Activated CD4-positive, alpha-beta memory T cell treated with anti-CD3 and anti-CD28 coated beads, Interleukin-2, amount 10 ng/mL, durations not matched to agents 7 days and 5 days (primary cell): ENCODE results near the gene SPECC1L. TPM values are rescaled to one million over a fixed set of nuclear protein-coding genes. Genes with fewer than 3 reads are reported as not detected.

Source experiments
- CTCF ChIA-PET: fragments of 350-600 bp; sonication (Branson Sonifier 250); formaldehyde crosslinking; loops from one replicate; lab custom pipeline; 2021; ENCODE audit warnings: antibody characterized with exemption, inconsistent platforms; lab: Charles Lee
- POLR2A ChIA-PET: fragments of 350-600 bp; sonication (Branson Sonifier 250); formaldehyde crosslinking; loops from one replicate; lab custom pipeline; 2021; ENCODE audit warnings: antibody characterized with exemption; lab: Charles Lee
- DNase-seq: peaks from one replicate; pipeline ENCODE4 v3.0.0-alpha.2; 2020
- H3K27ac Mint-ChIP-seq: one replicate; pipeline ENCODE4 v1.8.0; 2021; ENCODE audit warnings: mild to moderate bottlenecking, mixed read lengths
- H3K27me3 Mint-ChIP-seq: one replicate; pipeline ENCODE4 v1.8.0; 2021; ENCODE audit warnings: mixed read lengths
- H3K36me3 Mint-ChIP-seq: one replicate; pipeline ENCODE4 v1.8.0; 2021; ENCODE audit warnings: low read depth, mixed read lengths
- H3K4me1 Mint-ChIP-seq: one replicate; pipeline ENCODE4 v1.8.0; 2021; ENCODE audit warnings: mixed read lengths
- H3K4me3 Mint-ChIP-seq: one replicate; pipeline ENCODE4 v1.8.0; 2021; ENCODE audit warnings: mild to moderate bottlenecking, mixed read lengths
- H3K9me3 Mint-ChIP-seq: one replicate; pipeline ENCODE4 v1.8.0; 2021; ENCODE audit warnings: mixed read lengths
- total RNA-seq, 2 experiments: library from RNA; stranded (reverse); gene quantifications; one replicate each; pipeline ENCODE4 v1.2.3, GENCODE V29; 2021

The SPECC1L gene
- total RNA-seq, 2 experiments from 2014 or later: 33.2 to 37.9 TPM

DNA sequence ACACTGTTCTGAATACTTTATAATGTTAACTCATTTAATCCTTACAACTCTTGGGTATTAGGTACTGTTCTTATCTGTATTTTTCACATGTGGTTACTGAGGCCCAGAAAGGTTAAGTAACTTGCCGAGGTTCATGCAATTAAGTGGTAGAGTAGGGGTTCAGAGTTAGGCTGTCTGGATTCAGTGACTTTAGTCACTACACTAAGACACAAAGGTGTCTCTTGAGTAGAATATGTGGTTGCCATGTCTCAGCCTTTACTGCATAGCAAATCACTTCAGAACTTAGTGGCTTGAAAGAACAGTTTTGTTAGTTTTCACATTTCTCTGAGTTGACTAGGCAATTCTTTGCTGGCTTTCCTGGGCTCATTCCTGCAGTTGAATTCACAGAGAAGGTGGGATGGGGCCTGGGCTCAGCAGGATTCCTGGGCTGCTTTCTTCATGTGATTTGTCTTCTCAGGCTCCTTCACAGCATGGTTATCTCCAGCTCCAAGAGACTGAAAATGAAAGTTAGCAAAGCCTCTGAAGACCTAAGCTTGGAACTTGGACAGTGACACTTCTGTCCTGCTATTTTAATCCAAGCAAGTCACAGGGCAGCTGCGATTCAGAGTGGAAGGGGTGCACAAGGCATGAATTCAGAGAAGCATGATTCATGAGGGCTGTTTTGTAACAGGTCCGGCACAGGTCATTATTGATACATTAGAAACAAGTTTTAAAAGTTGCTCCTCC is 68.3 kb downstream of the SPECC1L start:
- H3K4me1 Mint-ChIP-seq: peaks cover 17% of the 10 kb centered on the region
- H3K36me3 Mint-ChIP-seq: peaks cover 37% of the 10 kb centered on the region
- H3K27me3 Mint-ChIP-seq: no peaks in the 10 kb centered on the region
- DNase-seq: no peak
- CTCF ChIA-PET: no interaction called here
- H3K27ac Mint-ChIP-seq: no peak overlapping the region
- POLR2A ChIA-PET: no interaction called here
- no peaks in the 10 kb centered on the region for H3K9me3 Mint-ChIP-seq
- no peak overlapping the region for H3K4me3 Mint-ChIP-seq

DNA sequence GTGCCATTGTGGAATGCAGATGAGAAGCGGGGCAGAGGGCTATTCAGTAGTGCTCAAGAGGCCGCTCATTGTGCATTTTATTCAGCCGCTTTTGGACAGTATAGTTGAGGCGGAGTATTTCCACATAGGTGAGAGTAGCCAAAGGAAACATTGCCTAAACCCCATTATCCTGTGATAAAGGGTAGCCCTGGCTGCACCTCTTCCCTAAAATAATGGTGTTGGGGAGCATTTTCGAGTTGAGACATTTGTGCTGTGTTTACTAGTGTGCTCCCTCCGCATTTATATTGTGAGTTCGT is 68.8 kb downstream of the SPECC1L start:
- Mint-ChIP-seq H3K36me3 (peaks cover 36% of the 10 kb centered on the region), H3K9me3 (no peaks in the 10 kb centered on the region), H3K4me3 (no peak overlapping the region), H3K27ac (no peak overlapping the region), H3K4me1 (peaks cover 15% of the 10 kb centered on the region), H3K27me3 (no peaks in the 10 kb centered on the region)
- ChIA-PET POLR2A (no interaction called here), CTCF (no interaction called here)
- no peak for DNase-seq

DNA sequence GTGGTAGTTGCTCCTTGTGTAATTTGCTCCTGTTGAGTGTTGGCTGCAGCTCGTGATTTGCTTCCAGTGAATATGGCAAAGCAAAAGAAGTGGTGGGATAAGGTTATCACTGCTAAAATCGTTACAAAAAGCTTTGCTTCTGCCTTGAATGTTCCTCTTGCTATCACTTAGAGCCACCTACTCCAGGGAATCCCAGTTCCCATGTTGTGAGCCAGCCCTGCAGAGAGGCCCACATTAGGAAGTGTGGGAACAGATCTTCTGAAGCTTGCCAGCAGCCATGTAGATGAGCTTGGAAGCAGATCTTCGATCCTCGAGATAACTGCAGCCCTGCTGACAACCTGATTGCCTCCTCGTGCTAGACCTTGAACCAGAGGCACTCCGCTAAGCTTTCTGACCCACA is 71.0 kb downstream of the SPECC1L start:
- no peak for DNase-seq
- CTCF ChIA-PET: no interaction called here
- no peaks in the 10 kb centered on the region for H3K9me3 Mint-ChIP-seq
- peaks cover 32% of the 10 kb centered on the region for H3K36me3 Mint-ChIP-seq
- peaks cover 4% of the 10 kb centered on the region for H3K4me1 Mint-ChIP-seq
- no peak overlapping the region for H3K27ac Mint-ChIP-seq
- H3K4me3 Mint-ChIP-seq: no peak overlapping the region
- POLR2A ChIA-PET: no interaction called here
- no peaks in the 10 kb centered on the region for H3K27me3 Mint-ChIP-seq

DNA sequence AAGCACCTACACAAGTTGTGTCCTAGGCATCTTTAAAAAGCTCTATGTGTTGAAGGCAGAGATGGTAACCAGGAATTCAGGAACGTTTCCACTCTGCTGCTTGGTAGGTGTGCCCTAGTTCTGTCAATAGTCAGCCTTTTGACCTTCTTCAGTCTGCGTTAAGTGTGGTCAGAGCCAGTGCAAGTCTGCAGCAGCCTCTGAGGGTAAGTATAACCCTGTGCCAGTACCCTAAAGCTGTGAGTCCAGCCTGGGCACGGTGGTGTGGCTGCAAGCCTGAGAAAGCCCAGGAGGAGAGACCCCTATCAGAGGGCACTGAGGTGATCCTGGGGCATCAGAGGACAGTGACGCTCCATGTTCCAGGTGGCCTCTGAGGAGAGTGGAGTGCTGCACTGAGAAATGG is 80.0 kb downstream of the SPECC1L start:
- ChIA-PET CTCF (no interaction called here), POLR2A (no interaction called here)
- Mint-ChIP-seq H3K36me3 (peaks cover 60% of the 10 kb centered on the region), H3K9me3 (peaks cover 4% of the 10 kb centered on the region), H3K27ac (no peak overlapping the region), H3K27me3 (no peaks in the 10 kb centered on the region), H3K4me1 (peaks cover 4% of the 10 kb centered on the region), H3K4me3 (no peak overlapping the region)
- no peak for DNase-seq

DNA sequence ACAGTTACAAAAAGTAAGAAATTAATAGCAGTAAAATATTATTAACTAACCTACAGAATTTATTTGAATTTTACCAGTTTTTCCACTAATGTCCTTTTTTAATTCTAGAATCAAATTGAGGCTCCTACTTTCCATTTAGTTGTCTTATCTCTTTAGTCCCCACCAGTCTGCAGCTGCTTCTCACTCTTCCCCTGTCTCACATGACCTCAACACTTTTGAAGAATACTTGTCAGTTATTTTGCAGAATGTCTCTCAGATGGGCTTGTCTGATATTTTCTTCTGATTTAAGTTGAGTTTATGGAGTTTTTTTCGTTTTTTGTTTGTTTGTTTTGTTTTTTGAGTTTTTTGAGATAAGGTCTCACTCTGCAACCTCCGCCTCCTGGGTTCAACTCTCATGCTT is 82.5 kb downstream of the SPECC1L start:
- CTCF ChIA-PET: interaction anchor here (1.0 kb wide), 1 partner anchor 53 kb away, joined by 3 read pairs; no protein-coding TSS in a partner anchor
- Mint-ChIP-seq H3K4me1 (peaks cover 13% of the 10 kb centered on the region), H3K9me3 (peaks cover 4% of the 10 kb centered on the region), H3K27ac (no peak overlapping the region), H3K36me3 (peaks cover 64% of the 10 kb centered on the region), H3K27me3 (no peaks in the 10 kb centered on the region), H3K4me3 (no peak overlapping the region)
- POLR2A ChIA-PET: no interaction called here
- no peak for DNase-seq

DNA sequence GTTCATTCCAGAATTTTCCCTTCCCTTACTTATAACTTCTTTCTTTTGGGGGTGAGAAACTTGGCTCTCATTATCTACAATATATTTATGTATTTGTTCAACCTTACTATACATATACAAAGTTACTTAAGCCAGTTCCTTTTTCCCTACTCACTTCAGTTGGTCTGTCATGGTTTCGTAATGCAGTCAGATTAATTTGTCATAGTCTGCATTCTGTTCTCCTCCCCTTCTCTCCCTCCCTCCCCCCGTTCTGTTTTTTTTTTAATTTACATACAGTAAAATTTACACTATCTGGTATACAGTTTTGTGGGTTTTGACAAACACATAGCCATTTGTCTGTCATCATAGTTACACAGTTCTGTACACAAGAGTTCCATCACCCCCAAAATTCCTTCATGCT is 84.9 kb downstream of the SPECC1L start:
- H3K36me3 Mint-ChIP-seq: peaks cover 56% of the 10 kb centered on the region
- no peaks in the 10 kb centered on the region for H3K27me3 Mint-ChIP-seq
- CTCF ChIA-PET: no interaction called here
- H3K4me1 Mint-ChIP-seq: peaks cover 24% of the 10 kb centered on the region
- no peak overlapping the region for H3K27ac Mint-ChIP-seq
- no peak for DNase-seq
- H3K9me3 Mint-ChIP-seq: peaks cover 4% of the 10 kb centered on the region
- no peak overlapping the region for H3K4me3 Mint-ChIP-seq
- POLR2A ChIA-PET: no interaction called here

DNA sequence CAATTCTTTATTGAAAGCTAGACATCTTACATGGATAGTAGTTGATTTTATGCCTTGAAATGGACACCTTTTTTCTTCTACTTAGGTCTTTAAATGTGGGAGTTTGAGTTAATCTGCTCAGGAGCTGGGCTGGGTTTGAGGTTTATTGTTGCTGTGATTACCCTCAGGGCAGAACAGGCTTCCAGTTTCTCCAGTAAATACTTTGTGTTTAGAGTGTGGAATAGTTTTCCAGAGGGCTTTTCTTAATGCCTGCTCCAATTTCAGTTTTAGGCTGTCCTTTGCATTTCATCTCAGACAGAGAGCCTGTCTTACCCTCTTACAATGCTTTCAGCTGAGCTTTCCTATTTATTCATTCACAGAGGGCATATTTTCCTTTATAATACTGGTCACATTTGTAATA is 86.9 kb downstream of the SPECC1L start:
- ChIA-PET POLR2A (interaction anchor here (0.8 kb wide), 1 partner anchor 10 kb away, joined by 3 read pairs; no protein-coding TSS in a partner anchor), CTCF (no interaction called here)
- H3K36me3 Mint-ChIP-seq: peaks cover 45% of the 10 kb centered on the region

DNA sequence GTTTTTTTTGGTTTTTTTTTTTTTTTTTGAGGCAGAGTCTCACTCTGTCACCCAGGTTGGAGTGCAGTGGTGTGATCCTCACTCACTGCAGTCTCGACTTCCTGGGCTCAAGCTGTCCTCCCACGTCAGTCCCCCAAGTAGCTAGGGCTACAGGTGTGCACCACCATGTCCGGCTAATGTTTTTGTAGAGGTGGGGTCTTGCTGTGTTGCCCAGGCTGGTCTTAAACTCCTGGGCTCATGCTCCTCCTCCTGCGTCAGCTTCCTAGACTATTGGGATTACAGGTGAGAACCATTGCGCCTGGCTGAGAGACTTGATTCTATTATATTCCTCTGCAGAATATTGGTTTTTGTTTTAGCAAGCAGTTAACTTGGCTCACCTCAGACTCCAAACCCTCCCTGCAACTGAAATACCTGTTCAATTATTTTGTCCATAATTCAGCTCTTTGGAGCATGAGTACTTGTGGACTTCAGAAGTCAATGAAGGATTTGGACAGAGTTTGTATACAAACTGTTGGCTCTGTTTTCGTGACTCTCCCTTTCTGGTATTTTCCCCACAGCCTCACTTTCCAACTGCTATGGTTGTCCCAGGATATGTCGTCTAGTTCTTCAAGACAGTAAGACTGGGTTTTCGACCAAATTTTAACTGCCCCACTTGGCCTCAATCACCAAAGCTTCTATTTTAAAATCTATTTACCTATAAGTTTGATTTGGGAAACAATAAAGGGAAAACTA is 87.6 kb downstream of the SPECC1L start:
- POLR2A ChIA-PET: interaction anchor here (1.2 kb wide), 1 partner anchor 9 kb away, joined by 3 read pairs; no protein-coding TSS in a partner anchor
- H3K4me3 Mint-ChIP-seq: no peak overlapping the region
- peaks cover 24% of the 10 kb centered on the region for H3K4me1 Mint-ChIP-seq
- CTCF ChIA-PET: no interaction called here
- no peak for DNase-seq
- H3K27ac Mint-ChIP-seq: no peak overlapping the region
- H3K9me3 Mint-ChIP-seq: peaks cover 4% of the 10 kb centered on the region
- H3K27me3 Mint-ChIP-seq: no peaks in the 10 kb centered on the region
- H3K36me3 Mint-ChIP-seq: peaks cover 43% of the 10 kb centered on the region

More for the DNA sequence above, 86.9 kb downstream of the SPECC1L start:
- Mint-ChIP-seq H3K27me3 (no peaks in the 10 kb centered on the region), H3K4me3 (no peak overlapping the region), H3K9me3 (peaks cover 4% of the 10 kb centered on the region), H3K27ac (no peak overlapping the region), H3K4me1 (peaks cover 24% of the 10 kb centered on the region)
- no peak for DNase-seq

DNA sequence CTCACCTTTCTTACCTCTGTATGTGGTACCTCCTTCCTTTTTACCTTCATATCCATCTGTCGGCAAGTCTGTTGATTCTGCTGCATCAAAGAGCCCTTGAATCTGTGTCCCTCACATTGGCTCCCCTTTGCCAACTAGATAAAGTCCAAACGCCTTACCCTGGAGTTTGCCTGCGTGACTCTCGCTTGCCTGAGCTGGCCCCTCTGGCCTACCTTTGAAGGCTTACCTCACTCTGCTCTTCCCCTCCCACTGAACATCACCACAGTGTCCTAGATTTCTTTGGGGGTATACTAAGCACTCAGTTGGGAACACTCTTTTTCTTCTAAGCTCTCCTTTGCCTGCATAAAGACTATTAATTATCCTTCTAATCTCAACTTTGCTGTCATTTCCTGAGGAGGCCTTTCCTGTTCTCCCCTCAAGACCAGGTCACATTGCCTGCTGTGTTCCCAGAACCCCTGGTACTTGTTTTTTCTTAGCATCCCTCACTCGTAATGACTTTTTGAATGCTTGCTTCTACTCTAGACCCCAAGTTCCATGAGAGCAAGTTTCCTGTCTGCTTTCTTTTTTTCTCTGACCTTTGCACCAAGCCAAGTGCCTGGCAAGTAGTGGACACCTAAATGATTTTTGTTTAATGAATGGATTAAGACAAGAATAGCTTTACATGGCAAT is 89.0 kb downstream of the SPECC1L start:
- Mint-ChIP-seq H3K27me3 (no peaks in the 10 kb centered on the region), H3K4me1 (peaks cover 24% of the 10 kb centered on the region), H3K4me3 (no peak overlapping the region), H3K27ac (no peak overlapping the region), H3K36me3 (peaks cover 33% of the 10 kb centered on the region), H3K9me3 (no peaks in the 10 kb centered on the region)
- POLR2A ChIA-PET: interaction anchor here (1.2 kb wide), 1 partner anchor 11 kb away, joined by 3 read pairs; no protein-coding TSS in a partner anchor
- DNase-seq: no peak
- CTCF ChIA-PET: no interaction called here

DNA sequence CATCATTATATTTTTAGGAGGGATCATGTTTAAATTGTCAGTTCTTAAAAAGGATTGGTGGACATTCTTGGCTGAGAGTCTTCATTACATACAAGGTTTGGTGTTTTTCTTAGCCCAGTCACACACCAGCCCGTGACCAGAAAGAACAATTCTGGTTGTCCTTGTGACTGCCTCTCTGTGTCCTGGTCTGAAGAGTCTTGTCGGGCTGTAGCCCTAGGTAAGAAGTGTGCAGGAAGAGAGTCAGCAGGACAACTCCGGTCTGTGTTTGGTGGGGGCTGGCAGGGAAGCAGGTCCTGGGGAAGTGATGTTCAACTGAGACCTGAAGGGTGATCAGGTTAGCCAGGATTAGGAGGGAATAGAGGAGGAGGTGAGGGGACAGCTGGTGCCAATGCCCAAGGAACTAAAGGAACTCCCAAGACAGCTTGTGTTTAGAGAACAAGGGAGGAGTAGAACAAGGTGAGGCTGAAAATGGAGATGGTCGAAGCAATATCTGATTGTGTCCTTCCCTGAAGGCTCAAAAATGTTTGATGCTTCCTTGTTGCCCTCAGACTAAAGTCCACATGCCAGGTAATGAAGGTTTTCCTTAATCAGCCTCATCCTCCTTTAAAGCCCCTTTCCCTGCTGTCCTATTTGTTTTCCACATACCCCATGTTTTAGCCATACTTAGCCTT is 91.5 kb downstream of the SPECC1L start:
- POLR2A ChIA-PET: no interaction called here
- Mint-ChIP-seq H3K4me1 (peaks cover 11% of the 10 kb centered on the region), H3K4me3 (no peak overlapping the region), H3K9me3 (no peaks in the 10 kb centered on the region), H3K27me3 (no peaks in the 10 kb centered on the region), H3K27ac (no peak overlapping the region), H3K36me3 (peaks cover 35% of the 10 kb centered on the region)
- CTCF ChIA-PET: no interaction called here
- DNase-seq: no peak

DNA sequence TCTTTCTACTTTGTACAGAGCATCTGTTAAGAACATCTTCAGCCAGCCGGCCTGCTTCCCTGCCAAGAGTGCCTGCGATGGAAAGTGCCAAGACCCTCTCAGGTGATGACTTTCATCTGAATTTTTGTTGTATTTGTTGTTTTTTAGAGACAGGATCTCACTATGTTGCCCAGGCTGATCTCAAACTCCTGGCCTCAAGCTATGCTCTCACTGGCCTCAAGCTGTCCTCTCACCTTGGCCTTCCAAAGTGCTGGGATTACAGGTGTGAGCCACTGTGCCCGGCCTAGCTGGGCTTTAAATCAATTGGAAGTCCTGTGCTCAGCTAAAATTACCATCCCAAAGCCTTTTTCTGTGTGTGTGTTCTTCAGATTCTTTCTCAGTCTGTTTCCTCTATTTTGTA is 92.6 kb downstream of the SPECC1L start:
- Mint-ChIP-seq H3K36me3 (peaks cover 36% of the 10 kb centered on the region), H3K27ac (no peak overlapping the region), H3K9me3 (no peaks in the 10 kb centered on the region), H3K4me3 (no peak overlapping the region), H3K27me3 (no peaks in the 10 kb centered on the region), H3K4me1 (peaks cover 11% of the 10 kb centered on the region)
- ChIA-PET POLR2A (no interaction called here), CTCF (interaction anchor here (0.7 kb wide), 1 partner anchor 972 kb away, joined by 3 read pairs; no protein-coding TSS in a partner anchor)
- no peak for DNase-seq

DNA sequence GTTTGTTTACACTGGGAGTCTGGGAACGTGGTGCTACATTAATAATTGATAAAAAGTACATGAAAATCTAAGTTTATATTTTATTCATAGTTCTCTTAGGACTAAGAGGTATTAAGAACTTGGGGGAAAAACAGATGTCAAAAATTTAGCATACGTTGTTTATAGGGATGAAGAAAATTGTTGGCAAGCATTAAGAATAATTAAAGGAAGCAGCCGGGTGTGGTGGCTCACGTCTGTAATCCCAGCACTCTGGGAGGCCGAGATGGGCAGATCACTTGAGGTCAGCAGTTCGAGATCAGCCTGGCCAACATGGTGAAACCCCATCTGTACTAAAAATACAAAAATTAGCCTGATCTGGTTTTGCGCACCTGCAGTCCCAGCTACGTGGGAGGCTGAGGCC is 96.1 kb downstream of the SPECC1L start:
- H3K36me3 Mint-ChIP-seq: peaks cover 52% of the 10 kb centered on the region
- POLR2A ChIA-PET: no interaction called here

DNA sequence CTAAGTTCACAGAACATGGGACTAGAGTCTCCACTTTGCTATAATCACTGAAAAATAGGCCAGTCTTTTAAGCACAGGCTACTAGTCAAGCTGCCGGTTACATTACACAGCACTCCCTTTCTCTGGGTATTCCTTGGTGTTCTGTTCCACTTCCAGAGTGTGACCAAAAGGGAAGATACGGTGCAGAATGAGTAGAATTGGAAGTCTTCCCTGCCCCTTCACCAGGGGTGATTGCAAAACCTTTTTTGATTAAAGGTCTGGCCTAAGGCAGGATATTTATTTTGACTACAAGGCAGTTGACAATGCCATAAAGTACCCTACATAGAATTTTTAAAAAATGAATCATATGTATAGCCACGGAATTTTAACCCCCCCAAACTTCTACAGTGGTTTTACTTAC is 97.2 kb downstream of the SPECC1L start:
- ChIA-PET POLR2A (no interaction called here), CTCF (no interaction called here)
- no peaks in the 10 kb centered on the region for H3K9me3 Mint-ChIP-seq
- H3K27me3 Mint-ChIP-seq: no peaks in the 10 kb centered on the region
- no peak for DNase-seq
- no peak overlapping the region for H3K4me3 Mint-ChIP-seq
- H3K27ac Mint-ChIP-seq: no peak overlapping the region
- H3K36me3 Mint-ChIP-seq: peaks cover 64% of the 10 kb centered on the region
- no peaks in the 10 kb centered on the region for H3K4me1 Mint-ChIP-seq

More for the DNA sequence above, 96.1 kb downstream of the SPECC1L start:
- H3K4me1 Mint-ChIP-seq: no peaks in the 10 kb centered on the region
- H3K27me3 Mint-ChIP-seq: no peaks in the 10 kb centered on the region
- no peaks in the 10 kb centered on the region for H3K9me3 Mint-ChIP-seq
- H3K4me3 Mint-ChIP-seq: no peak overlapping the region
- H3K27ac Mint-ChIP-seq: no peak overlapping the region
- DNase-seq: no peak
- CTCF ChIA-PET: no interaction called here
